Ureter (tissue), 1 donor: ENCODE measurements around the gene MEIS2. TPM values are rescaled to one million over a fixed set of nuclear protein-coding genes. Genes with fewer than 3 reads are reported as not detected.

Experiments used
- DNase-seq: peaks from one replicate; pipeline ENCODE4 v3.0.0-alpha.2; 2020; ENCODE audit warnings: low spot score
- total RNA-seq: library from RNA; stranded (reverse); gene quantifications from one replicate; pipeline ENCODE4 v1.2.4, GENCODE V29; 2023
- donor health status: DM: yes; HTN: yes; CAD: no.

MEIS2 gene
- total RNA-seq, 1 donor from 2014 or later: 74.8 TPM

- no peak for DNase-seq
Measured at GRCh38 chr15:36965570-36966342, 134.6 kb downstream of the MEIS2 start.

GRCh38 chr15:36964626-36965025 is 135.7 kb downstream of the MEIS2 start:
- no peak for DNase-seq

- no peak for DNase-seq
Measured at GRCh38 chr15:36961956-36962355, 138.4 kb downstream of the MEIS2 start.

GRCh38 chr15:36960947-36961227 is 139.5 kb downstream of the MEIS2 start:
- no peak for DNase-seq

- DNase-seq: no peak
Measured at GRCh38 chr15:36960179-36960946, 140.0 kb downstream of the MEIS2 start.

GRCh38 chr15:36959746-36960145 is 140.6 kb downstream of the MEIS2 start:
- DNase-seq: no peak

GRCh38 chr15:36958606-36959005 is 141.7 kb downstream of the MEIS2 start:
- DNase-seq: no peak

GRCh38 chr15:36954486-36954885 is 145.9 kb downstream of the MEIS2 start:
- DNase-seq: no peak

GRCh38 chr15:36953346-36953745 is 147.0 kb downstream of the MEIS2 start:
- DNase-seq: no peak

GRCh38 chr15:36951731-36952247 is 148.6 kb downstream of the MEIS2 start:
- DNase-seq: no peak

- DNase-seq: no peak
Measured at GRCh38 chr15:36950371-36950770, 150.0 kb downstream of the MEIS2 start.

GRCh38 chr15:36948982-36949381 is 151.4 kb downstream of the MEIS2 start:
- no peak for DNase-seq

- no peak for DNase-seq
Measured at GRCh38 chr15:36947035-36947719, 153.2 kb downstream of the MEIS2 start.

- no peak for DNase-seq
Measured at GRCh38 chr15:36944442-36944841, 155.9 kb downstream of the MEIS2 start.

- no peak for DNase-seq
Measured at GRCh38 chr15:36943508-36944361, 156.6 kb downstream of the MEIS2 start.

GRCh38 chr15:36942248-36942827 is 158.0 kb downstream of the MEIS2 start:
- DNase-seq: no peak

GRCh38 chr15:36941798-36942197 is 158.6 kb downstream of the MEIS2 start:
- DNase-seq: no peak

- no peak for DNase-seq
Measured at GRCh38 chr15:36940636-36941260, 159.6 kb downstream of the MEIS2 start.

- no peak for DNase-seq
Measured at GRCh38 chr15:36940219-36940618, 160.1 kb downstream of the MEIS2 start.

GRCh38 chr15:36938764-36939163 is 161.6 kb downstream of the MEIS2 start:
- DNase-seq: no peak

- DNase-seq: no peak
Measured at GRCh38 chr15:36938131-36938530, 162.2 kb downstream of the MEIS2 start.
